K562 (cell line): ENCODE measurements around the gene AS3MT. TPM values are rescaled to one million over a fixed set of nuclear protein-coding genes. Genes with fewer than 3 reads are reported as not detected.

ENCODE experiments used
- FOXM1 ChIP-seq, 2 experiments: fragments of 450-650 bp in 1 of 2; sonication (generic) in 1 of 2; formaldehyde crosslinking in 1 of 2; IDR thresholded peaks; 2 replicates each; pipeline versions ENCODE4 v1.6.1 to v1.9.0; 2017 to 2022; ENCODE audit warnings: low read depth in 2 of 2, mild to moderate bottlenecking in 2 of 2, missing genetic modification reagents in 1 of 2, moderate library complexity in 1 of 2
- GMEB1 ChIP-seq: fragments of 250-450 bp; sonication (Bioruptor Pico); IDR thresholded peaks from 2 replicates; pipeline ENCODE4 v1.4.0; 2020; ENCODE audit warnings: mild to moderate bottlenecking
- MCM5 ChIP-seq: fragments of 450-650 bp; IDR thresholded peaks from 2 replicates; pipeline ENCODE4 v1.6.1; 2016; ENCODE audit warnings: low read depth
- MXD1 ChIP-seq: fragments of 250-450 bp; sonication (Bioruptor Pico); IDR thresholded peaks from 2 replicates; pipeline ENCODE4 v1.8.0; 2021; ENCODE audit warnings: borderline replicate concordance, mild to moderate bottlenecking, moderate library complexity; ENCODE audit not compliant: poor library complexity, severe bottlenecking
- POLR2AphosphoS2 ChIP-seq: IDR thresholded peaks from 2 replicates; pipeline ENCODE4 v1.6.1; 2012; ENCODE audit warnings: low read length, improper control_type of control experiment
- PRPF4 ChIP-seq: fragments of 200-400 bp; formaldehyde crosslinking; IDR thresholded peaks from one replicate; pipeline ENCODE4 v1.6.1; 2017; ENCODE audit warnings: low read length, low read depth, mild to moderate bottlenecking; ENCODE audit not compliant: insufficient read depth, poor library complexity, severe bottlenecking
- RAD21 ChIP-seq, 2 experiments: fragments of 250-450 bp in 1 of 2; fragments of 450-650 bp in 1 of 2; sonication (Bioruptor Pico) in 1 of 2; formaldehyde crosslinking in 1 of 2; IDR thresholded peaks in 1 of 2; conservative IDR thresholded peaks in 1 of 2; 2 replicates each; pipeline versions ENCODE4 v1.4.0 to v1.8.0; 2020 to 2022; ENCODE audit warnings: mild to moderate bottlenecking in 2 of 2, moderate library complexity in 1 of 2
- RBBP5 ChIP-seq: fragments of 200-600 bp; sonication (generic); IDR thresholded peaks from 2 replicates; pipeline ENCODE4 v1.6.1; 2012; ENCODE audit warnings: borderline replicate concordance, mild to moderate bottlenecking, low read length, control low read depth, inconsistent platforms; ENCODE audit not compliant: insufficient read depth, poor library complexity, severe bottlenecking
- STAT5A ChIP-seq: IDR thresholded peaks from 2 replicates; pipeline ENCODE4 v1.6.1; 2012; ENCODE audit warnings: low read length, inconsistent platforms, borderline replicate concordance
- TCF15 ChIP-seq: fragments of 250-450 bp; sonication (Bioruptor Pico); IDR thresholded peaks from 2 replicates; pipeline ENCODE4 v1.8.0; 2022; ENCODE audit warnings: moderate library complexity, mild to moderate bottlenecking, inconsistent platforms
- TSHZ1 ChIP-seq: fragments of 250-450 bp; sonication (Bioruptor Pico); IDR thresholded peaks from 2 replicates; pipeline ENCODE4 v1.4.0; 2020; ENCODE audit warnings: mild to moderate bottlenecking, moderate library complexity
- ZC3H8 ChIP-seq: fragments of 450-650 bp; IDR thresholded peaks from 2 replicates; pipeline ENCODE4 v1.6.1; 2017
- ZNF280B ChIP-seq: fragments of 250-450 bp; sonication (Bioruptor Pico); IDR thresholded peaks from 2 replicates; pipeline ENCODE4 v1.5.1; 2021; ENCODE audit warnings: mild to moderate bottlenecking
- polyA plus RNA-seq, 8 experiments: library from polyadenylated mRNA; depleted of rRNA in 4 of 8; stranded (reverse) in 5 of 8; unstranded in 3 of 8; fragments of >200 nt; fragmentation: Nextera tagmentation in 2 of 8; fragmentation: Illumina TruSeq in 1 of 8; extraction: Ambion mirVana in 2 of 8; extraction: Trizol in 1 of 8; gene quantifications; 2 replicates each; pipeline versions ENCODE4 v1.2.1 to v1.2.3, GENCODE V29; 2011 to 2014; ENCODE audit warnings: inconsistent platforms in 1 of 8, missing spikeins in 1 of 8
- total RNA-seq, 7 experiments: library from RNA; depleted of rRNA in 6 of 7; stranded (reverse); fragments of >200 nt in 6 of 7; fragmentation: Illumina TruSeq in 2 of 7; extraction: Trizol in 2 of 7; gene quantifications; 2 replicates each; pipeline versions ENCODE4 v1.2.1 to v1.2.3, GENCODE V29; 2011 to 2021; ENCODE audit warnings: low replicate concordance in 1 of 7
- TF ChIP-seq, protein P1 (sequence below): fragments of 450-650 bp; formaldehyde crosslinking; IDR thresholded peaks from 2 replicates; pipeline ENCODE4 v1.4.0; 2022; ENCODE audit warnings: missing genetic modification characterization

AS3MT gene
- total and polyA plus RNA-seq, 9 of the 15 experiments (the other 6 are each of a cell fraction or from before 2014, with no cell fraction given) = 0.04 to 0.33 (median 0.19) TPM; not detected in 2

DNA sequence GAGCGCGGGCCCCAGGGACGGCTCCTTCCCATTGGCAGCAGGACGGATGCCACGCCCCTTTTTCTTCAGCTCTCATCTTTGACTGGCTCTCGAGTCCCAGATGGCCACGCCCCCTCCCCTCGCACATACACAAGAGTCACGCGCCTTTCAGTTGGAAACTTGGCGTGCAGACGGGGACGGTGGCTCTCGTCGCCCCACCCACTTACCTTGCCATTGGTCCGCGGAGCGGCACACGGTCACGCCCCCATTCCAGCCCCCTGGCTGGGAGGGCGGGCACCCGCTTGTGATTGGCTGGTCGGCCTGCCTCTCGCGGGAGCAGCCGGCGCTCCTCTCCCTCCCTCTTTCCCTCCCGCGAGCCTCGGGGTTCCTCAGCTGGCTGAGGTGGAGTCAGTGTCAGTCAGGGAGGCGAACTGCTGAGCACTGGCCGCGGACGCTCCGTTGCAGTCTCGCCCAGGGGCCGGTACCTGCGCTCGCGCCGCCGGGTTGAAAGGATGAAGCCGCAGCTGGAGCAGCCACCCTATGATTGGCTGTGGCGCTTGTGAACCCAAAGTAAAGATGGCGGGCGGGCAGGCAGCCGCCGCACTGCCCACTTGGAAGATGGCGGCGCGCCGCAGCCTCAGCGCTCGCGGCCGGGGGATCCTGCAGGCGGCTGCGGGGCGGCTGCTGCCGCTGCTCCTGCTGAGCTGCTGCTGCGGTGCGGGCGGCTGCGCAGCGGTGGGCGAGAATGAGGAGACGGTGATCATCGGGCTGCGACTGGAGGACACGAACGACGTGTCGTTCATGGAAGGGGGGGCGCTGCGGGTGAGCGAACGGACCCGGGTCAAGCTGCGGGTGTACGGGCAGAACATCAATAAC, 48.9 kb downstream of the AS3MT start, which contains the start of gene CNNM2 (continued):
- TF ChIP-seq, protein P1, sequence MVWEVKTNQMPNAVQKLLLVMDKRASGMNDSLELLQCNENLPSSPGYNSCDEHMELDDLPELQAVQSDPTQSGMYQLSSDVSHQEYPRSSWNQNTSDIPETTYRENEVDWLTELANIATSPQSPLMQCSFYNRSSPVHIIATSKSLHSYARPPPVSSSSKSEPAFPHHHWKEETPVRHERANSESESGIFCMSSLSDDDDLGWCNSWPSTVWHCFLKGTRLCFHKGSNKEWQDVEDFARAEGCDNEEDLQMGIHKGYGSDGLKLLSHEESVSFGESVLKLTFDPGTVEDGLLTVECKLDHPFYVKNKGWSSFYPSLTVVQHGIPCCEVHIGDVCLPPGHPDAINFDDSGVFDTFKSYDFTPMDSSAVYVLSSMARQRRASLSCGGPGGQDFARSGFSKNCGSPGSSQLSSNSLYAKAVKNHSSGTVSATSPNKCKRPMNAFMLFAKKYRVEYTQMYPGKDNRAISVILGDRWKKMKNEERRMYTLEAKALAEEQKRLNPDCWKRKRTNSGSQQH (CRISPR knock-in tag) = no peak
- TF ChIP-seq POLR2AphosphoS2 (no peak), TCF15 (CRISPR knock-in tag) (no peak), MXD1 (CRISPR knock-in tag) (no peak), MCM5 (no peak), TSHZ1 (CRISPR knock-in tag) (no peak), FOXM1 (IDR thresholded peaks at IDR 0.05; ENCODE audit: low read depth) (no peak), FOXM1 (CRISPR knock-in tag; IDR thresholded peaks at IDR 0.05; ENCODE audit: low read depth) (peak; percentile 81), RAD21 (CRISPR knock-in tag; conservative IDR thresholded peaks at IDR 0.05 in 1 of 2, IDR thresholded peaks at IDR 0.05 in 1 of 2) (no peak), GMEB1 (CRISPR knock-in tag) (peak; percentile 45; the same call in 1 of the 2 replicates), RBBP5 (peak; percentile 89), STAT5A (no peak), ZC3H8 (no peak), PRPF4 (no peak), ZNF280B (CRISPR knock-in tag) (no peak)
